DOHH2 (cell line): ENCODE data around the gene CPNE9.

ENCODE experiments used
- H3F3A ChIP-seq: fragments of 200-600 bp; sonication (generic), shearing (Covaris generic); 2 replicates; pipeline ENCODE4 v1.6.0; 2016; ENCODE audit warnings: antibody characterized with exemption, mild to moderate bottlenecking; ENCODE audit not compliant: control insufficient read depth, insufficient read depth
- H3K27ac ChIP-seq: fragments of 200-600 bp; sonication (generic); 2 replicates; pipeline ENCODE4 v1.5.1; 2014; ENCODE audit warnings: low read depth, mild to moderate bottlenecking, low read length, moderate library complexity
- H3K27me3 ChIP-seq: fragments of 200-600 bp; sonication (generic); 2 replicates; pipeline ENCODE4 v1.6.1; 2014; ENCODE audit warnings: mild to moderate bottlenecking, low read length, mixed read lengths; ENCODE audit not compliant: control insufficient read depth
- H3K36me3 ChIP-seq: fragments of 200-600 bp; sonication (generic); 2 replicates; pipeline ENCODE4 v1.6.1; 2014; ENCODE audit warnings: mild to moderate bottlenecking, low read length, moderate library complexity, mixed read lengths; ENCODE audit not compliant: control insufficient read depth
- H3K4me1 ChIP-seq: fragments of 200-600 bp; sonication (generic); 2 replicates; pipeline ENCODE4 v1.6.1; 2014; ENCODE audit warnings: mild to moderate bottlenecking, low read length, mixed read lengths; ENCODE audit not compliant: control insufficient read depth
- H3K4me2 ChIP-seq: fragments of 200-600 bp; sonication (generic); 2 replicates; pipeline ENCODE4 v1.6.0; 2014; ENCODE audit warnings: mild to moderate bottlenecking, low read length, moderate library complexity
- H3K4me3 ChIP-seq: fragments of 200-600 bp; sonication (generic); 2 replicates; pipeline ENCODE4 v1.5.1; 2014; ENCODE audit warnings: mild to moderate bottlenecking, low read length, mixed read lengths
- H3K79me2 ChIP-seq: fragments of 200-600 bp; sonication (generic); 2 replicates; pipeline ENCODE4 v1.6.1; 2014; ENCODE audit warnings: mild to moderate bottlenecking, low read length, mixed read lengths; ENCODE audit not compliant: control insufficient read depth
- H3K9me2 ChIP-seq: fragments of 200-600 bp; sonication (generic); replicated peaks from 2 replicates; pipeline ENCODE4 v1.6.1; 2014; ENCODE audit warnings: mild to moderate bottlenecking, low read length, mixed read lengths; ENCODE audit not compliant: control insufficient read depth
- H3K9me3 ChIP-seq: fragments of 200-600 bp; sonication (generic); 2 replicates; pipeline ENCODE4 v1.6.1; 2014; ENCODE audit warnings: antibody characterized with exemption, low read length, mixed read lengths; ENCODE audit not compliant: control insufficient read depth, insufficient read depth
- H4K20me1 ChIP-seq: fragments of 200-600 bp; sonication (generic); 2 replicates; pipeline ENCODE4 v1.6.0; 2014; ENCODE audit warnings: low read depth, mild to moderate bottlenecking, antibody characterized with exemption, low read length, moderate library complexity; ENCODE audit not compliant: control insufficient read depth, insufficient read depth
- EZH2phosphoT487 ChIP-seq: fragments of 200-600 bp; sonication (generic); IDR thresholded peaks from 2 replicates; pipeline ENCODE4 v1.6.1; 2017; ENCODE audit warnings: borderline replicate concordance, mild to moderate bottlenecking, antibody characterized with exemption, low read length, moderate library complexity, mixed read lengths
- TF ChIP-seq, protein P1 (sequence below): fragments of 200-600 bp; sonication (generic); IDR thresholded peaks from one replicate; pipeline ENCODE4 v1.5.1; 2014; ENCODE audit warnings: antibody characterized with exemption, mild to moderate bottlenecking, low read depth, low read length; ENCODE audit not compliant: poor library complexity, severe bottlenecking

CPNE9 gene

DNA sequence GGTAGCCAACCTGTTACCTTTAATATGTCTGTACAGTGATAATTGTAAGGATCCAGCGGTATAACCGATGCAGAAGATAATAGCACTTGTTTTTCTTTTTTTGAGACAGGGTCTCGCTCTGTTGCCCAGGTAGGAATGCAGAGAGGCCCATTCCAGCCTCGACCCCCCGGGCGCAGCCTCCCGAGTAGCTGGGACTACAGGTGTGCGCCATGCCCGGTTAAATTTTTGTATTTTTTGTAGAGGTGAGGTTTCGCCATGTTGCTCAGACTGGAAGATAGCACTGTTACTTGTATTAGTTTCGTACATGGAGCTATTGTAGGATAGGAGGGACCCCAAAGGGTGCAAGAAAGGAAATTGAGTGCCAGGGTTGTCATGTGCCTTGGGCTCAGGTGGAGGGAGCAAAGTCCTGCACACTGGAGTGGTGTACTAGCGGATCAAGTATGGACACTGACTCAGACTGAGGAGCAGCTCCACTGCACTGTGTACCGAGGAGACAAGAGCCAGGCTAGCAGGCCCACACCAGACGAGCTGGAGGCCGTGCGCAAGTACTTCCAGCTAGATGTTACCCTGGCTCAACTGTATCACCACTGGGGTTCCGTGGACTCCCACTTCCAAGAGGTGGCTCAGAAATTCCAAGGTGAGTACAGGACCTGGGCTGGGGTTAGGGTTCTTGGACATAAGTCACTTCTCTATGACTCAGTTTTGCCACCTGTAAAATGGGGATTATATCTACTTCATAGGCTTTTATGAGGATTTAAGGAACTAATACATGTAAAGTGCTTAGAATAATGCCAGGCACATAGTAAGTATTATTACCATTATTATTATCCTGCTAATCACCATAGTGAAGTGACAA lies 47.2 kb downstream of the CPNE9 start:
- Histone ChIP-seq H3K9me3 (no peaks in the 10 kb centered on the region), H3K79me2 (peaks cover 25% of the 10 kb centered on the region), H3F3A (peaks cover 23% of the 10 kb centered on the region), H3K9me2 (no peaks in the 10 kb centered on the region), H3K36me3 (peaks cover 78% of the 10 kb centered on the region), H3K27me3 (no peaks in the 10 kb centered on the region), H3K4me2 (peak overlapping the region; percentile 83), H3K27ac (peak overlapping the region; percentile 72), H3K4me3 (peak overlapping the region; percentile 91), H3K4me1 (peaks cover 40% of the 10 kb centered on the region), H4K20me1 (no peaks in the 10 kb centered on the region)
- no peak for TF ChIP-seq EZH2phosphoT487
- TF ChIP-seq, protein P1, sequence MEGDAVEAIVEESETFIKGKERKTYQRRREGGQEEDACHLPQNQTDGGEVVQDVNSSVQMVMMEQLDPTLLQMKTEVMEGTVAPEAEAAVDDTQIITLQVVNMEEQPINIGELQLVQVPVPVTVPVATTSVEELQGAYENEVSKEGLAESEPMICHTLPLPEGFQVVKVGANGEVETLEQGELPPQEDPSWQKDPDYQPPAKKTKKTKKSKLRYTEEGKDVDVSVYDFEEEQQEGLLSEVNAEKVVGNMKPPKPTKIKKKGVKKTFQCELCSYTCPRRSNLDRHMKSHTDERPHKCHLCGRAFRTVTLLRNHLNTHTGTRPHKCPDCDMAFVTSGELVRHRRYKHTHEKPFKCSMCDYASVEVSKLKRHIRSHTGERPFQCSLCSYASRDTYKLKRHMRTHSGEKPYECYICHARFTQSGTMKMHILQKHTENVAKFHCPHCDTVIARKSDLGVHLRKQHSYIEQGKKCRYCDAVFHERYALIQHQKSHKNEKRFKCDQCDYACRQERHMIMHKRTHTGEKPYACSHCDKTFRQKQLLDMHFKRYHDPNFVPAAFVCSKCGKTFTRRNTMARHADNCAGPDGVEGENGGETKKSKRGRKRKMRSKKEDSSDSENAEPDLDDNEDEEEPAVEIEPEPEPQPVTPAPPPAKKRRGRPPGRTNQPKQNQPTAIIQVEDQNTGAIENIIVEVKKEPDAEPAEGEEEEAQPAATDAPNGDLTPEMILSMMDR: no peak

DNA sequence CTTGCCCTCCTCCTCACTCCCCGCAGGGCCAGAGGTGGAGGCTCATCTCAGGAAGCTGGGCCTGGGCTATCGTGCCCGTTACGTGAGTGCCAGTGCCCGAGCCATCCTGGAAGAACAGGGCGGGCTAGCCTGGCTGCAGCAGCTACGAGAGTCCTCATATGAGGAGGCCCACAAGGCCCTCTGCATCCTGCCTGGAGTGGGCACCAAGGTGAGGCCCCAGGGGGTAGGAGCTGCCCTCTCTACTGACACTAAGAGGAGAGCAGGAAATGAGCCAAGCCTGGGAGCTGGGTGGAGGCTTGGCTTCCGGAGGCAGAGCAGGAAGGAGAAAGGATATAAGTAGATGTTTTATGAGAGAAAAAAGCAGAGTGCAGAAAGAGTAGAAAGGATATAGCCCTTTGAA lies 51.0 kb downstream of the CPNE9 start:
- Histone ChIP-seq H3K4me1 (peaks cover 34% of the 10 kb centered on the region), H3K79me2 (peaks cover 25% of the 10 kb centered on the region), H3K9me3 (no peaks in the 10 kb centered on the region), H3K27me3 (no peaks in the 10 kb centered on the region), H4K20me1 (no peaks in the 10 kb centered on the region), H3K9me2 (no peaks in the 10 kb centered on the region), H3K4me2 (peak overlapping the region; percentile 29), H3K36me3 (peaks cover 78% of the 10 kb centered on the region), H3K4me3 (no peak overlapping the region), H3F3A (peaks cover 10% of the 10 kb centered on the region; the same call in 1 of the 2 replicates), H3K27ac (no peak overlapping the region)
- TF ChIP-seq, protein P1: no peak
- TF ChIP-seq EZH2phosphoT487: no peak

DNA sequence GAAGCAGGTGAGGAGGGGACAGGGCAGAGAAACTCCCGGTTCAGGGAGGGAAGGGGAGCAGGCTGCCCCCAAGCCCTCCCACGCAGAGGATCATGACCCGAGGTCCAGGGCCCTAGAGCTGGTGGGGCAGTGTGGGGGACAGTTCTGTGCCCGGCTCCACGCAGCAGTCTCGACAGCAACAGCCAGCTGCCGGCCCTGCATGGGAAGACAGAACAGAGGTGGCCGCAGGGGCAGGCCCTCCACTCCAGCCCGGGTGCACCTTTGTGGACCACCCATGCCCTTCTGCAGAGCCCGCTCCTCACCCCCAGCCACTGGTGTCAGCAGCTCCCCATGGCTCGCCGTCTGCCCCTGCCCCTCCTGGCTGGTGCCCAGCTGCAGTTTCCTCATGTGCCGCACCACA lies 53.8 kb downstream of the CPNE9 start:
- H3K9me3 ChIP-seq: no peaks in the 10 kb centered on the region
- no peak overlapping the region for H3K27ac ChIP-seq
- H3K4me2 ChIP-seq: no peak overlapping the region
- H3K4me1 ChIP-seq: peaks cover 17% of the 10 kb centered on the region
- H3K4me3 ChIP-seq: no peak overlapping the region
- no peaks in the 10 kb centered on the region for H4K20me1 ChIP-seq
- no peaks in the 10 kb centered on the region for H3K27me3 ChIP-seq
- H3F3A ChIP-seq: peaks cover 2% of the 10 kb centered on the region; the same call in 1 of the 2 replicates
- TF ChIP-seq, protein P1: no peak
- TF ChIP-seq EZH2phosphoT487: no peak
- peaks cover 3% of the 10 kb centered on the region; the same call in 1 of the 2 replicates for H3K79me2 ChIP-seq
- H3K36me3 ChIP-seq: peaks cover 56% of the 10 kb centered on the region
- H3K9me2 ChIP-seq: no peaks in the 10 kb centered on the region
